Measurements from ENCODE around the gene FZR1. TPM values are rescaled to one million over a fixed set of nuclear protein-coding genes. Genes with fewer than 3 reads are reported as not detected.

Gene FZR1
- total and polyA plus RNA-seq, 2 experiments from 2014 or later = 32.3 to 36.5 TPM

GRCh38 chr19:3544058-3544376 lies 37.9 kb downstream of the FZR1 start:
- H4K20me1 ChIP-seq (ENCODE audit: insufficient read depth) = no peaks in the 10 kb centered on the region
- H3K79me2 ChIP-seq (ENCODE audit: insufficient read depth) = no peaks in the 10 kb centered on the region
- H3K36me3 ChIP-seq (ENCODE audit: low read depth) = no peaks in the 10 kb centered on the region
- no peak for TF ChIP-seq EZH2phosphoT487 (IDR thresholded peaks at IDR 0.05; ENCODE audit: insufficient read depth, low read depth)
- TF ChIP-seq EZH2 (IDR thresholded peaks at IDR 0.05; ENCODE audit: insufficient read depth, poor library complexity, severe bottlenecking) = no peak
- H3F3A ChIP-seq (ENCODE audit: insufficient read depth) = peaks cover 5% of the 10 kb centered on the region; the same call in 1 of the 2 replicates
- no peaks in the 10 kb centered on the region for H3K4me1 ChIP-seq (ENCODE audit: insufficient read depth)
- no peaks in the 10 kb centered on the region for H3K27me3 ChIP-seq (replicated peaks; ENCODE audit: insufficient read depth)
- no peak overlapping the region for H2AFZ ChIP-seq
- H3K4me3 ChIP-seq = no peak overlapping the region
- H3K4me2 ChIP-seq (ENCODE audit: unreplicated experiment) = no peak overlapping the region
- in situ Hi-C loops (cut with MboI) = no loop called here
- DNase-seq = no peak
- no peaks in the 10 kb centered on the region for H3K9me3 ChIP-seq (ENCODE audit: low read depth)
- no peaks in the 10 kb centered on the region for H3K9me2 ChIP-seq (ENCODE audit: insufficient read depth)
- H3K27ac ChIP-seq = no peak overlapping the region
- no peak overlapping the region for H3K9ac ChIP-seq
- WGBS, 2 experiments (ENCODE audit: low coverage in 1 of 2, low lambda C conversion rate in 2 of 2, missing lambda C conversion rate in 2 of 2) = 68 to 74% methylated on average over 9 of the region's 9 CpGs

GRCh38 chr19:3544742-3545668 lies 38.9 kb downstream of the FZR1 start:
- no peaks in the 10 kb centered on the region for H3K36me3 ChIP-seq (ENCODE audit: low read depth)
- H3K9me2 ChIP-seq (ENCODE audit: insufficient read depth) = no peaks in the 10 kb centered on the region
- TF ChIP-seq EZH2phosphoT487 (IDR thresholded peaks at IDR 0.05; ENCODE audit: insufficient read depth, low read depth) (no peak), EZH2 (IDR thresholded peaks at IDR 0.05; ENCODE audit: insufficient read depth, poor library complexity, severe bottlenecking) (no peak)
- no peaks in the 10 kb centered on the region for H4K20me1 ChIP-seq (ENCODE audit: insufficient read depth)
- H3F3A ChIP-seq (ENCODE audit: insufficient read depth) = peaks cover 5% of the 10 kb centered on the region; the same call in 1 of the 2 replicates
- WGBS, 2 experiments (ENCODE audit: low coverage in 1 of 2, low lambda C conversion rate in 2 of 2, missing lambda C conversion rate in 2 of 2) = 50 to 57% methylated on average over 18 to 30 of the region's 30 CpGs
- in situ Hi-C loops (cut with MboI) = no loop called here
- no peaks in the 10 kb centered on the region for H3K4me1 ChIP-seq (ENCODE audit: insufficient read depth)
- H3K27me3 ChIP-seq (replicated peaks; ENCODE audit: insufficient read depth) = no peaks in the 10 kb centered on the region
- no peaks in the 10 kb centered on the region for H3K9me3 ChIP-seq (ENCODE audit: low read depth)
- H3K27ac ChIP-seq = no peak overlapping the region
- no peak overlapping the region for H3K4me3 ChIP-seq
- no peak overlapping the region for H3K4me2 ChIP-seq (ENCODE audit: unreplicated experiment)
- no peaks in the 10 kb centered on the region for H3K79me2 ChIP-seq (ENCODE audit: insufficient read depth)
- H3K9ac ChIP-seq = no peak overlapping the region
- peak; percentile 62 for DNase-seq
- H2AFZ ChIP-seq = no peak overlapping the region

- H3K27ac ChIP-seq = no peak overlapping the region
- 76 to 79% methylated on average over 10 of the region's 10 CpGs for WGBS, 2 experiments (ENCODE audit: low coverage in 1 of 2, low lambda C conversion rate in 2 of 2, missing lambda C conversion rate in 2 of 2)
- H3K9me3 ChIP-seq (ENCODE audit: low read depth) = no peaks in the 10 kb centered on the region
- H3K79me2 ChIP-seq (ENCODE audit: insufficient read depth) = no peaks in the 10 kb centered on the region
- H4K20me1 ChIP-seq (ENCODE audit: insufficient read depth) = no peaks in the 10 kb centered on the region
- peaks cover 5% of the 10 kb centered on the region; the same call in 1 of the 2 replicates for H3F3A ChIP-seq (ENCODE audit: insufficient read depth)
- no peak for DNase-seq
- no peak overlapping the region for H3K4me2 ChIP-seq (ENCODE audit: unreplicated experiment)
- H2AFZ ChIP-seq = no peak overlapping the region
- H3K36me3 ChIP-seq (ENCODE audit: low read depth) = no peaks in the 10 kb centered on the region
- in situ Hi-C loops (cut with MboI) = no loop called here
- no peaks in the 10 kb centered on the region for H3K27me3 ChIP-seq (replicated peaks; ENCODE audit: insufficient read depth)
- no peak overlapping the region for H3K4me3 ChIP-seq
- H3K9ac ChIP-seq = no peak overlapping the region
- H3K4me1 ChIP-seq (ENCODE audit: insufficient read depth) = no peaks in the 10 kb centered on the region
- TF ChIP-seq EZH2 (IDR thresholded peaks at IDR 0.05; ENCODE audit: insufficient read depth, poor library complexity, severe bottlenecking) (no peak), EZH2phosphoT487 (IDR thresholded peaks at IDR 0.05; ENCODE audit: insufficient read depth, low read depth) (no peak)
- no peaks in the 10 kb centered on the region for H3K9me2 ChIP-seq (ENCODE audit: insufficient read depth)
Observed at GRCh38 chr19:3545669-3546034, 39.5 kb downstream of the FZR1 start.

GRCh38 chr19:3546119-3546518 lies 40.0 kb downstream of the FZR1 start:
- H3K79me2 ChIP-seq (ENCODE audit: insufficient read depth) = no peaks in the 10 kb centered on the region
- no peak overlapping the region for H2AFZ ChIP-seq
- H3K4me1 ChIP-seq (ENCODE audit: insufficient read depth) = no peaks in the 10 kb centered on the region
- H3K9me2 ChIP-seq (ENCODE audit: insufficient read depth) = no peaks in the 10 kb centered on the region
- H3F3A ChIP-seq (ENCODE audit: insufficient read depth) = peaks cover 5% of the 10 kb centered on the region; the same call in 1 of the 2 replicates
- H3K9me3 ChIP-seq (ENCODE audit: low read depth) = no peaks in the 10 kb centered on the region
- no peak overlapping the region for H3K27ac ChIP-seq
- H3K4me3 ChIP-seq = no peak overlapping the region
- WGBS, 2 experiments (ENCODE audit: low coverage in 1 of 2, low lambda C conversion rate in 2 of 2, missing lambda C conversion rate in 2 of 2) = 93 to 95% methylated on average over 21 to 23 of the region's 23 CpGs
- H3K9ac ChIP-seq = no peak overlapping the region
- no peaks in the 10 kb centered on the region for H3K27me3 ChIP-seq (replicated peaks; ENCODE audit: insufficient read depth)
- H3K4me2 ChIP-seq (ENCODE audit: unreplicated experiment) = no peak overlapping the region
- no peak for DNase-seq
- H4K20me1 ChIP-seq (ENCODE audit: insufficient read depth) = no peaks in the 10 kb centered on the region
- in situ Hi-C loops (cut with MboI) = no loop called here
- TF ChIP-seq EZH2 (IDR thresholded peaks at IDR 0.05; ENCODE audit: insufficient read depth, poor library complexity, severe bottlenecking) (no peak), EZH2phosphoT487 (IDR thresholded peaks at IDR 0.05; ENCODE audit: insufficient read depth, low read depth) (no peak)
- H3K36me3 ChIP-seq (ENCODE audit: low read depth) = no peaks in the 10 kb centered on the region
